HG03558 (cell line): ENCODE measurements around the gene PIK3CB.
"Not testable (repeated sequence)": the region's sequence is repeated elsewhere in the genome, so short reads cannot be mapped to it uniquely, and the experiment has no call there.

Experiments
- ATAC-seq: cut with Tn5 transposase; IDR thresholded peaks from one replicate; pipeline ENCODE4 v1.9.1; 2021; ENCODE audit warnings: moderate number of reproducible peaks; ENCODE audit not compliant: unreplicated experiment; ENCODE audit errors: extremely low read depth

Gene PIK3CB

DNA sequence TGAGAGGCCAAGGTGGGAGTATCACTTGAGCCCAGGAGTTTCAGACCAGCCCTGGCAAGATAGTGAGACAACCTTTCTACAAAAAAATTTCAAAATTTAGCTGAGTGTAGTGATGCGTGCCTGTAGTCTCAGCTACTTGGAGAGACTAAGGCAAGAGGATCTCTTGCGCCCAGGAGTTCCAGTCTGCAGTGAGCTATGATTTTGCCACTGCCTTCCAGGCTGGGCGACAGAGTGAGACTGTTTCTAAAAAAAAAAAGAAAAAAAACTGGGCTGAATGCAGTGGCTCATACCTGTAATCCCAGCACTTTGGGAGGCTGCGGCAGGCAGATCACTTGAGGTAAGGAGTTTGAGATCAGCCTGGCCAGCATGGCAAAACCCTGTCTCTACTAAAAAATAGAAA is 14.0 kb upstream of the PIK3CB start:
- no peak for ATAC-seq

DNA sequence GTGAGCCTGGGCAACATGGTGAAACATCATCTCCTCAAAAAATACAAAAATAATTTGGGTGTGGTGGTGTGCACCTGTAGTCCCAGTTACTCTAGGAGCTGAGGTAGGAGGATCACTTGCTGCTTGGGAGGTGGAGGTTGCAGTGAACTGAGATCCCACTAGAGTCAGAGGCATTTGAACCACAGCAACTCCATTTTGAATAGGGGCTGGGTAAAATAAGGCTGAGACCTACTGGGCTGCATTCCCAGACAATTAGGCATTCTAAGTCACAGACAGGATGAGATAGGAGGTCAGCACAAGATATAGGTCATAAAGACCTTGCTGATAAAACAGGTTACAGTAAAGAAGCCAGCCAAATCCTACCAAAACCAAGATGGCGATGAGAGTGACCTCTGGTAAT is 12.1 kb upstream of the PIK3CB start:
- not testable (repeated sequence) for ATAC-seq

DNA sequence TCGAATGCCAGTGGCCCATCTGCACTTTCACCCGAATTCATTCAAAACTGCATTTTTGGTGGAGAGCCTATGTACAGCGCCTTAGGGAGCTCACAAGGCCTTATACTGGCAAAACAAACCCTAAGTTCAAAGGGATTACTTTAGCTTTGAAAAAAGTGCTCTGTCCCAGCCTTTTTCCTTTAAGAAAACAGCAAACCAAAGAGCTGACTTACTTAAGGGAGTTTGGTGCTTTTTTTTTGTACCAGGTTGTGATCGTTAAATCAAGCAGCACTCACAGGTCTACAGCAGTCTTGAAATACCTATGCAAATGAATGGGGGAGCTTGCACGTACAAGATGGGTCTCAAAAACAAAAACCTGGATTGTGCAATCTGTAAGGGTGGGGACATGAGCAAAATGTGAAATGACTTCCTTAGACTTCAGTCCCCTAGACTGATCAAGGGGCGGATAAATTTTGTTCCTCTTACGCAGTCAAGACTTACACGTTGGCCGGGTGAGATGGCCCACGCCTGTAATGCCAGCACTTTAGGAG is 11.6 kb upstream of the PIK3CB start:
- ATAC-seq = no peak

DNA sequence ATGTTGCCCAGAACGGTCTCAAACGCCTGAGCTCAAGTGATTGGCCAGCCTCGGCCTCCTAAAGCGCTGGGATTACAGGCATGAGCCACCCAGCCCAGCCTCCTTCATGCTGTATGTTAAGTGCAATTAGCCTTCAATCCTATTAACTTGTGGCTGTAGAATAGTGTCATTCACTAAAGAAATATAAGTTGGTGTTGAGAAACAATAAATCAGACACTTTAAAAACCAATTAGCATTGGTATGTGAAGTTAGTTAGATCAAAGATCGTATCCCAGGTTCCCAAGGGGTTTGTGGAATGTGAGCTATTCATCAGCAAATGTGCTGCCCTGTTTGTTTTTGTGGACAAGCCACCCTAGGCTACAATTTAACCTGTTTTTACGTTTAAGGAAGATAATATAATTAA is 11.0 kb upstream of the PIK3CB start:
- ATAC-seq = no peak

DNA sequence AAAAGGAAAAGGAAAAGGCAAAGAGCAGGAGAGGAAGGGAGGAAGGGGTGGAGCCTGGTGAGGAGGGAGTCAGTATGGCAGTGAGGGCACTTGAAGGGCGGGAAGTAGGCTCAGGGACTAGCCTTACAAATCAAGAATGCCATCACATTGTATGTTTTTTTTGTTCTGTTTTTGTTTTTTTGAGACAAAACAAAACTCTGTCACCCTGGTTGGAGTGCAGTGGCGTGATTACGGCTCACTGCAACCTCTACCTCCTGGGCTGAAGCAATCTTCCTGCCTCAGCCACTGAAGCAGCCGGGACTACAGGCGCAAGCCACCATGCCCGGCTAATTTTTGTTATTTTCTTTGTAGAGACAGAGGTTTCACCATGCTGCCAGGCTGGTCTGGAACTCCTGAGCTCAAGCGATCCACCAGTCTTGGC is 10.5 kb upstream of the PIK3CB start:
- no peak for ATAC-seq

DNA sequence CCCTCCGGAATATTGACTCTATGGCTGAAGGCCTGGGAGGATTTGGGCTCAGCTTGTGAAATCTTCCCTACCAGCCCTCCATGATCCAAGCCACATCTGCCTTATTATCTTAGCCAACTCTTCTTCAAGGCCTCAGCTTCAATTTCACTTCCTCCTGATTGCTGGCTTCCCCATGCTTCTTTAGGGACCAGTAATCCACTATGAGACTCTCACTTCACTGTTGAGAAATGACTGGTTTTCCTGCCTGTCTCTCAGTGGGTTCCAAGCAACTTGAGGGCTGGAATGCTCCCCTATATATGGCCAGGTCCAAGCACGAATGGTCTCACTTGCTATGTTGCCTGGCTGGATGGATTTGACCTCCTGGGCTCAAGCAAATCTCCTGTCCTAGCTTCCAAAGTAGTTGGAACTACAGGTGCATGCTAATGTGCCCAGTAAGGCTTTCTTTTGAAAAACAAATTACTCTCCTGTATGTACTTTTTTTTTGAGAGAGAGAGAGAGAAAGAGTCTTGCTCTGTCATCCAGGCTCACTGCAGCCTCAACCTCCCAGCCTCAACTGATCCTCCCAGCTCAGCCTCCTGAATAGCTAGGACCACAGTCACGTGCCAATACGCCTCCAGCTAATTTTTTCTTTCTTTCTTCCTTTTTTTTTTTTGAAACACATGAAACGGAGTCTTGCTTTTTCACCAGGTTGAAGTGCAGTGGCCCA is 7.9 kb upstream of the PIK3CB start:
- no peak for ATAC-seq

DNA sequence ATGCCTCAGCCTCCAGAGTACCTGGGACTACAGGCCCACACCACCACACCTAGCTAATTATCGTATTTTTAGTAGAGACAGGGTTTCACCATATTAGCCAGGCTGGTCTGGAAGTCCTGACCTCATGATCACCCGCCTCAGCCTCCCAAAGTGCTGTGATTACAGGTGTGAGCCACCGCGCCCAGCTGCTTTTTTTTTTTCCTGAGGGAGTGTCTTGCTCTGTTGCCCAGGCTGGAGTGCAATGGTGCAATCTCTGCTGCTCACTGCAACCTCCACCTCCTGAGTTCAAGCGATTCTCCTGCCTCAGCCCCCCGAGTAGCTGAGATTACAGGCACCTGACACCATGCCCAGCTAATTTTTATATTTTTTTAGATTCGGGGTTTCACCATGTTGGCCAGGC is 3.7 kb upstream of the PIK3CB start:
- ATAC-seq = not testable (repeated sequence)

DNA sequence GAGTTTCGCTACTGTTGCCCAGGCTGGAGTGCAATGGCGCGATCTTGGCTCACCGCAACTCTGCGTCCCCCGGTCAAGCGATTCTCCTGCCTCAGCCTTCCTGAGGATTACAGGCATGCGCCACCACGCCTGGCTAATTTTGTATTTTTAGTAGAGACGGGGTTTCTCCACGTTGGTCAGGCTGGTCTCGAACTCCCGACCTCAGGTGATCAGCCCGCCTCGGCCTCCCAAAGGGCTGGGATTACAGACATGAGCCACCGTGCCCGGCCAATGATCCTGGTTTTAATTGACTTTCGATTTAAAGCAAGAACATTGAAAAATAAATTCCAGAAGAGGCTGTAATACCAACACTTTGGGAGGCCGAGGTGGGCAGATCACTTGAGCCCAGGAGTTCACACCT is 1.1 kb upstream of the PIK3CB start:
- ATAC-seq = not testable (repeated sequence)

DNA sequence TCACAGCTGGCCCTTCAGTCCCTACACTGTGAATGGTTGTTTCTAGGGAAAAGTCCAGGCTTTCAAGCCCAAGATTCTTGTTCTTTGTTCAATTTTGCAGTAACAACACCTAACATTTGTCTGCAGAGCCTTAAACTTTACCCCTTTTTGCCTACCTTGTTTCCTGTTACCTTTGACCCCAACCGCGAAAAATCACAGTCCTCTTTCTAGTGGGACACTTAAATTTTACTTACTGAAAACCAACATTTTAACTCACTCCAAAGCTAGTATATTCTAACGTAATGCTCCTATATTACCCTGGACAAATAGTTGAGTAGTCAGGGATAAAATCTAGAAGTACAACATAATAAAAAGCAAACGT is 649 bp upstream of the PIK3CB start:
- no peak for ATAC-seq

DNA sequence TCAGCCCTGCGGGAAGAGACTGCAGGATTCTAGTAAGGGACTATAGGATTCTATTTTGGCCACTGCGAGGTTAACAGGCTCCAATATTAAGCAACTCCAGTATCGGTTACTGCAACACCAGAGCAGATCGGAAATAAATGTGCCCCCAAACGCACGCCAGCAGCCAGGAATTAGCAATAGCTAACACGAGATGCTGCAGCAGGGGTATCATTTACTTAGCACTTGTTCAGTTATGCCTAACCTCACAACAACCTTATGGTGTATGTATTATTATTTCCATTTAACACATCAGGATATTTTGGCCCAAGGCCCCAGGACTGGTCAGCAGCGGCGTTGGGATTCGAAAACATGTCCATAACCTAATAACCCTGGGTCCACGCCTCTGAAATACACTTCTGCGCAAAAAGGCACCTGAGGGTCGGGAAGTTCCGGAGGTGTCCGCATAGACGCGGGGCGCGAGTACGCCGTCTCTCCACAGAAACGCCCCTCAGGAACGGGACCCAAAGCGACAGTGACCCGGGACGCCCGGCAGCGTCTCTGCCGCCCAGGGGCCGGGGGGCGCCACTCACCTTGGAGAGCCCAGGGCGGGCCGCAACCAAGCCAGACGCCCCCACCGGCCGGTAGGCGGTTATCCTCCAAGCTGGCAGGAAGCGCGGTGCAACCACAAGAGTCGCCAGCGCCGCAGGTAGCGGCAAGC is 681 bp downstream of the PIK3CB start:
- peak; percentile 20 for ATAC-seq

DNA sequence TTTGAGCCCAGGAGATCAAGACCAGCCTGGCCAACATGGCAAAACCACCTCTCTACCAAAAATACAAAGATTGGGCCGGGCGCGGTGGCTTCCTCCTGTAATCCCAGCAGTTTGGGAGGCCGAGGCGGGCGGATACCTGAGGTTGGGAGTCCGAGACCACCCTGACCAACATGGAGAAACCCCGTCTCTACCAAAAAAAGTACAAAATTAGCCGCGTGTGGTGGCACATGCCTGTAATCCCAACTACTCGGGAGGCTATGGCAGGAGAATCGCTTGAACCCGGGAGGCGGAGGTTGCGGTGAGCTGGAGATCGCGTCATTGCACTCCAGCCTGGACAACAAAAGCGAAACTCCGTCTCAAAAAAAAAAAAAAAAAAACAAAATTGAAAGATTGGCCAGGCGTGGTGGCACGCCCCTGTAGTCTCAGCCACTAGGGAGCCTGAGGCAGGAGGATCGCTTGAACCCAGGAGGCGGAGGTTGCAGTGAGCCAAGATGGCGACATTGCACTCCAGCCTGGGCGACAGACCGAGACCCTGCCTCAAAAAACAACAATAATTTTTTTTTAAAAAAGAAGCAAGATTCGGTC is 2.2 kb downstream of the PIK3CB start:
- ATAC-seq = not testable (repeated sequence)

DNA sequence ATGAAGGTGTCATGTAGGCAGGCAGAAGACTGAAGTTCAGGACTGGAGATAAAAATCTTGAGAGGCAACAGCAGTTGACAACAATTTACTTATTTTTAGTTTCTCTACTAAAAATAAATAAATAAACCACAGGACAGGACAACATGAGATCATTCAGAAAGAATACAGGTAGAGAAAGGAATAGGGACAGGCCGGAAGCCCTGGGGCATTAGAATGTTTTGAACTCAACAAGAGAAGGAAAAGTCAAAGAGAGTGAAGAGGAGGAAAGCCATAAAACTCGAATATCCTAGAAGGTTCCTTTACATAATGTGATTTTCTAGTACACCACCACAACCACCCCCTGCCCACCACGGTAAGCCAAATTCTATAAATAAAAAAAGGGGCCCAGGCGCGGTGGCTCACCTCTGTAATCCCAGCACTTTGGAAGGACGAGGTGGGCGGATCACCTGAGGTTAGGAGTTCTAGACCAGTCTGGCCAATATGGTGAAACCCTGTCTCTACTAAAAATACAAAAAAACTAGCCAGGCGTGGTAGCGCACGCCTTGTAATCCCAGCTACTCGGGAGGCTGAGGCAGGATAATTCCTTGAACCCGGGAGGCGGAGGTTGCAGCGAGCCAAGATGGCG is 4.7 kb downstream of the PIK3CB start:
- ATAC-seq = no peak

DNA sequence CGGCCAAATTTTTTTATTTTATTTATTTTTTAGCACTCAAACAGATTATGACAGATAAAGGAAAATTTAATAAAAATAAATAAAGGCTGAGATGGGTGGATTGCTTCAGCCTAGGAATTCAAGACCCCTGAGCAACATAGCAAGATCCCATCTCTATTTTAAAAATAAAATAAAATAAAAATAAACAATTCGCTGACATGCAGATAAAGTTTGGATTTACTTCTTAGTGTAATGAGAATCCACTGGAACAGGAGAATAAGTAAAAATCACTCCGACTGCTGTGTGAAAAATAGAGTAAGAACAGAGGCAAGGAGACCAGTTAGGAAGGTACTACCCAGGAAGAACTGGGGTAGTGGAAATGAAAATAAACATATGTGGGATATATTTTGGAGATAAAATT is 5.6 kb downstream of the PIK3CB start:
- ATAC-seq = no peak

DNA sequence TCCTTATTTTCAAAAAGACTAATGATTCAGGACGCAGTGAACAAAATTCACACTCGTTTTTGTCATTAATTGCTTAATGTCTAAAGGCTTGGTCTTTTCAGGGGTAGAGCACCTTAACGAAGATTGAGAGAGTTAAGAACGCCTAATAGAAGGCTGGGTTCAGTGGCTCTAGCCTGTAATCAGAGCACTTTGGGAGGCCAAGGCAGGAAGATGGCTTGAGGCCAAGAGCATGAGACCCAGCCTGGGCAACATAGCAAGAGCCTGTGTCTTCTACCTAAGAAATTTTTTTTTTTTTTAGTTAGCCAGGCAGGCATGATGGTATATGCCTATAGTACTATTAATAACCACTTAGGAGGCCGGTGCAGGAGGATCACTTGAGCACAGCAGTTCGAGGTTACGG is 7.5 kb downstream of the PIK3CB start:
- no peak for ATAC-seq

DNA sequence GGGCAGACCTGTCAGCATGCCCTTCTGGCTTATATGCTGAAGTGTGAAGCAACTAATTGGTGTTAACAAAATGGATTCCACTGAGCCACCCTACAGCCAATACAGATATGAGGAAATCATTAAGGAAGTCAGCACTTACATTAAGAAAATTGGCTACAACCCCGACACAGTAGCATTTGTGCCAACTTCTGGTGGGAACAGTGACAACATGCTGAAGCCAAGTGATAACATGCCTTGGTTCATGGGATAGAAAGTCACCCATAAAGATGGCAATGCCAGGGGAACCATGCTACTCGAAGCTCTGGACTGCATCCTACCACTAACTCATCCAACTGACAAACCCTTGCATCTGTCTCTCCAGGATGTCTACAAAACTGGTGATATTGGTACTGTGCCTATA is 9.4 kb downstream of the PIK3CB start:
- no peak for ATAC-seq

DNA sequence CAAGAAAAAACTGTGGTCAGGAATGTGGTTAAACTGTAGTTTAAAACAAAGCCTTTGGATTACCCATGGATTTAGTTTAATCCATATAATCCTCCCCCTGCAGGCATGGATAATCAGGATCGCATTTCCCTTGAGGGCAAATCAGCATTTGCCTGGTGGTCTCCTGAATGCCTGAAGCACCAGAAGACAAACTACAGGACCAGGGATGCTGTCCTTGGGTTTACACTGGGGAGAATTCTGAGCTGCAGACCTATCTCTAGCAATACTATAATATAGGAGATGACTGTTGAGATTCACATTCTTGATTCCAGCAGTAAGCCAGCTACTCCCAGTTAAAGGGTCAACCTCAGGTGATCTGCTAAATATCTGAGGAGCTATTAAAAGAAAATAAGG is 10.6 kb downstream of the PIK3CB start:
- ATAC-seq = no peak

DNA sequence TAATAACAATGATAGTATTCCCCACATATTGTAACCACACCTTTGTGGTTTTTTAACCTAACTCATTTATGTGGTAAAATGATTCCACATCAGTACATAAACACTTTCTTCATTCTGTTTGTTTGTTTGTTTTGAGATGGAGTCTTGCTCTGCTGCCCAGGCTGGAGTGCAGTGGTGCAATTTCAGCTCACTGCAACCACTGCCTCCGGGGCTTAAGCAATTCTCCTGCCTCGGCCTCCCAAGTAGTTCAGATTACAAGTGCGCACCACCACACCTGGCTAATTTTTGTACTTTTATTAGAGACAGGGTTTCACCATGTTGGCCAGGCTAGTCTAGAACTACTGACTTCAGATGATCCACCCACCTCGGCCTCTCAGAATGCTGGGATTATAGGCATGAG is 14.3 kb downstream of the PIK3CB start:
- ATAC-seq = not testable (repeated sequence)

DNA sequence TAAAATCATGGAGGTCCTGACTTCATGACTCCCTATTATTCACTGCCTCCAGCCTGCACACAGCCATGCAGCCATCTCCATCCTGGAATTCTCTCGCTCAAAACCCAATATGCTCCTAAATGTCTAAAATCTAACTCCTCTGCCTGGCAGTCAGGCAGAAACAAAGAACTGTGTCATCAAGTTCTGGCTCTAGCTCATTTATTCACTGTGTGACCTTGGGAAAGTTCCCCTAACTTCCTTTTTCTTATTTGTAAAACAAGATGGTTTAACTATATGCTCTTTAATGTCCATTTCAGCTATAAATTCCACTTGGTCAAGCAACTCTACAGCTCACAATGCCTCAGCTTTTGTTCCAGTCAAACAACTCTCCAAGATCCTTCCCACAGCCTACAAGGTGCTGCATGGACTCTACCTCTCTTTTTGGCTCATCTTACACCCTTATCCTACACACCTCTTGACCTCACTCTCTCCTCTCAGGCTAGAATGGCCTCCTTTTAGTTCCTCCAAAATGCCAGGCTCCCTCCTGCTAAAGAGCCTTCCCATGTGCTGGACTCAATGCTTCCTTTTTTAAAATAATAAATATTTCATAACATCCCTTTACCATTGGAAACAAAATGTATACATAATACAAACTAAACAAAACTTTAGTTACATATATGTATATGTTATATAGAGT is 16.4 kb downstream of the PIK3CB start:
- ATAC-seq = no peak

DNA sequence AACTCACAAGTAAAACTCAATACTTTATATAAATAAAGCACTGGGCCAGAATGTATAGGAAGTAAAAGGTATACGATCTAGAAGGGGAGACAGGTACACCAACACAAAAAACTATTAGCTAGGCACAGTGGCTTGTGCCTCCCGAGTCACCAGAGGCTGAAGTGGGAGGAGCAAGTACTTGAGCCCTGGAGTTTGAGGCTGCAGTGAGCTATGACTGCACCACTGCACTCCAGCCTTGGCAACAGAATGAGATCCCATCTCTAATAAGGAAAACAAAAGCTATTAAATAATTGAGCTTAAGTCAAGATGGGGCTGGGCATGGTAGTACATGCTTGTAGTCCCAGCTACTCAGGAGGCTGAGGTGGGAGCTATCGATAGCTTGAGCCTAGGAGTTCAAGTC is 17.0 kb downstream of the PIK3CB start:
- ATAC-seq = no peak

DNA sequence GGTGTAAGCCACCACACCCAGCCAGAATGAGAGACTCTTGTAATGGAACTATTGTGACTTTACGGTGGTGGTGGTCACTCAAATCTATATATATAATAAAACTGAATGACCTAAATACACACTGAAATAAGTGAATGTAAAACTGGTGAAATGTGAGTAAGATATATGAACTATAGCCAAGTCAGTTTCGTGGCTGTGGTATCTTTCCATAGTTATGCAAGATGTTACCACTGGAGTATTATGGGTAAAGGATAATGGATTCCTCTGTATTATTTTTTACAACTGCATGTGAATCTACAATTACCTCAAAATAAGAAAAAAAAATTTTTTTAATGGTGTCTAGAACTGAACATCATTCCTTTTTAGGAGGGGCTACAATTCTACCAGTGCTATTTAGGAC is 21.9 kb downstream of the PIK3CB start:
- no peak for ATAC-seq
